H9 (cell line): Measurements from ENCODE around the gene PIK3R5. TPM values are rescaled to one million over a fixed set of nuclear protein-coding genes. Genes with fewer than 3 reads are reported as not detected.

ENCODE experiments used
- DNase-seq: peaks from one replicate; pipeline ENCODE4 v3.0.0-alpha.2; 2017
- H2AFZ ChIP-seq: one replicate; pipeline ENCODE4 v1.6.1; 2013; ENCODE audit warnings: mild to moderate bottlenecking, low read length, control low read depth, moderate library complexity
- H2AK5ac ChIP-seq: 2 replicates; pipeline ENCODE4 v1.6.1; 2013; ENCODE audit warnings: low read length, control low read depth, mixed read lengths; ENCODE audit not compliant: insufficient read length
- H2BK120ac ChIP-seq: one replicate; pipeline ENCODE4 v1.6.1; 2013; ENCODE audit warnings: low read depth, mild to moderate bottlenecking, low read length, control low read depth, inconsistent platforms; ENCODE audit not compliant: poor library complexity, severe bottlenecking
- H2BK12ac ChIP-seq: 2 replicates; pipeline ENCODE4 v1.6.1; 2013; ENCODE audit warnings: low read length, control low read depth, mixed read lengths, low read depth; ENCODE audit not compliant: insufficient read length
- H2BK15ac ChIP-seq: 2 replicates; pipeline ENCODE4 v1.6.1; 2013; ENCODE audit warnings: low read depth, low read length, control low read depth
- H2BK20ac ChIP-seq: one replicate; pipeline ENCODE4 v1.6.1; 2013; ENCODE audit warnings: low read depth, mild to moderate bottlenecking, low read length, control low read depth, inconsistent platforms; ENCODE audit not compliant: poor library complexity, severe bottlenecking
- H2BK5ac ChIP-seq: 2 replicates; pipeline ENCODE4 v1.6.1; 2013; ENCODE audit warnings: low read length, control low read depth, mixed read lengths; ENCODE audit not compliant: insufficient read length
- H3K14ac ChIP-seq: 2 replicates; pipeline ENCODE4 v1.6.1; 2013; ENCODE audit warnings: low read length, control low read depth; ENCODE audit not compliant: insufficient read depth
- H3K18ac ChIP-seq: 2 replicates; pipeline ENCODE4 v1.6.1; 2013; ENCODE audit warnings: low read depth, mild to moderate bottlenecking, mixed read lengths, low read length, control low read depth; ENCODE audit not compliant: insufficient read length
- H3K23ac ChIP-seq: 2 replicates; pipeline ENCODE4 v1.6.1; 2013; ENCODE audit warnings: low read length, control low read depth, mixed read lengths, low read depth; ENCODE audit not compliant: insufficient read length
- H3K23me2 ChIP-seq: 2 replicates; pipeline ENCODE4 v1.6.1; 2013; ENCODE audit warnings: low read depth, mild to moderate bottlenecking, mixed read lengths, low read length, control low read depth; ENCODE audit not compliant: insufficient read length, poor library complexity, severe bottlenecking
- H3K27ac ChIP-seq: 2 replicates; pipeline ENCODE4 v1.5.1; 2013; ENCODE audit warnings: low read length, control low read depth, mixed read lengths, low read depth; ENCODE audit not compliant: insufficient read length
- H3K27me3 ChIP-seq: 2 replicates; pipeline ENCODE4 v1.6.1; 2013; ENCODE audit warnings: low read length, control low read depth, inconsistent platforms; ENCODE audit not compliant: insufficient read depth
- H3K4ac ChIP-seq: 2 replicates; pipeline ENCODE4 v1.6.1; 2013; ENCODE audit warnings: low read depth, mild to moderate bottlenecking, control low read depth, inconsistent platforms, low read length, moderate library complexity
- H3K4me1 ChIP-seq: 2 replicates; pipeline ENCODE4 v1.6.1; 2013; ENCODE audit warnings: low read length, control low read depth, inconsistent platforms; ENCODE audit not compliant: insufficient read depth
- H3K4me2 ChIP-seq: 2 replicates; pipeline ENCODE4 v1.6.1; 2013; ENCODE audit warnings: low read length, control low read depth, mixed read lengths; ENCODE audit not compliant: insufficient read length, insufficient read depth
- H3K56ac ChIP-seq: 2 replicates; pipeline ENCODE4 v1.6.1; 2013; ENCODE audit warnings: low read depth, mild to moderate bottlenecking, mixed read lengths, low read length, control low read depth; ENCODE audit not compliant: insufficient read length
- H3K79me1 ChIP-seq: 2 replicates; pipeline ENCODE4 v1.6.1; 2013; ENCODE audit warnings: low read depth, mild to moderate bottlenecking, moderate library complexity, low read length, control low read depth, inconsistent platforms; ENCODE audit not compliant: insufficient read depth, poor library complexity, severe bottlenecking
- H3K79me2 ChIP-seq: 2 replicates; pipeline ENCODE4 v1.6.1; 2013; ENCODE audit warnings: low read length, control low read depth, inconsistent platforms; ENCODE audit not compliant: insufficient read depth
- H3K9ac ChIP-seq: 2 replicates; pipeline ENCODE4 v1.6.1; 2013; ENCODE audit warnings: low read length, control low read depth, mixed read lengths; ENCODE audit not compliant: insufficient read length; ENCODE audit errors: extremely low read depth
- H3K9me3 ChIP-seq: one replicate; pipeline ENCODE4 v1.6.1; 2013; ENCODE audit warnings: low read depth, low read length, inconsistent platforms; ENCODE audit not compliant: control insufficient read depth
- H3T11ph ChIP-seq: one replicate; pipeline ENCODE4 v1.6.1; 2013; ENCODE audit warnings: mild to moderate bottlenecking, low read length, control low read depth, inconsistent platforms
- H4K20me1 ChIP-seq: one replicate; pipeline ENCODE4 v1.6.1; 2013; ENCODE audit not compliant: control insufficient read depth, insufficient read length, insufficient read depth
- H4K5ac ChIP-seq: 2 replicates; pipeline ENCODE4 v1.6.1; 2013; ENCODE audit warnings: low read depth, mild to moderate bottlenecking, mixed read lengths, low read length, control low read depth; ENCODE audit not compliant: insufficient read length
- H4K8ac ChIP-seq: replicated peaks from 2 replicates; pipeline ENCODE4 v1.6.1; 2013; ENCODE audit warnings: low read length, control low read depth, mixed read lengths, low read depth; ENCODE audit not compliant: insufficient read length
- H4K91ac ChIP-seq: 2 replicates; pipeline ENCODE4 v1.6.1; 2013; ENCODE audit warnings: low read depth, mild to moderate bottlenecking, moderate library complexity, mixed read lengths, low read length, control low read depth; ENCODE audit not compliant: insufficient read length
- H3K27ac Mint-ChIP-seq, 3 experiments: 2 replicates in 2 of 3; 3 replicates in 1 of 3; pipeline ENCODE4 v1.8.0; 2020 to 2021; ENCODE audit warnings: mixed read lengths in 3 of 3, mild to moderate bottlenecking in 1 of 3, moderate library complexity in 1 of 3
- H3K27me3 Mint-ChIP-seq: 2 replicates; pipeline ENCODE4 v1.8.0; 2021; ENCODE audit warnings: low read depth, mild to moderate bottlenecking, moderate library complexity, mixed read lengths
- H3K36me3 Mint-ChIP-seq, 3 experiments: 2 replicates in 2 of 3; 3 replicates in 1 of 3; pipeline ENCODE4 v1.8.0; 2020 to 2021; ENCODE audit warnings: low read depth in 3 of 3, mixed read lengths in 3 of 3; ENCODE audit not compliant: insufficient read depth in 1 of 3
- H3K4me1 Mint-ChIP-seq, 2 experiments: 2 replicates each; pipeline ENCODE4 v1.8.0; 2020; ENCODE audit warnings: mixed read lengths in 2 of 2
- H3K4me3 Mint-ChIP-seq, 2 experiments: 2 replicates in 1 of 2; 3 replicates in 1 of 2; pipeline ENCODE4 v1.8.0; 2020 to 2021; ENCODE audit warnings: mild to moderate bottlenecking in 2 of 2, mixed read lengths in 2 of 2, moderate library complexity in 1 of 2
- H3K9me3 Mint-ChIP-seq, 2 experiments: 2 replicates in 1 of 2; 3 replicates in 1 of 2; pipeline ENCODE4 v1.8.0; 2020; ENCODE audit warnings: mild to moderate bottlenecking in 2 of 2, mixed read lengths in 2 of 2, moderate library complexity in 1 of 2
- WGBS: extraction: QIAGEN DNeasy Blood & Tissue Kit; methylation state at CpG from one replicate; pipeline ENCODE4 v1.1.7; 2013; ENCODE audit warnings: missing lambda C conversion rate, low lambda C conversion rate, mixed read lengths; ENCODE audit not compliant: insufficient read length; ENCODE audit errors: extremely low coverage; 5-methylcytosine and 5-hydroxymethylcytosine counted together
- total RNA-seq: library from RNA; stranded (reverse); gene quantifications from 2 replicates; pipeline ENCODE4 v1.2.1, GENCODE V29; 2021
- TF ChIP-seq, protein P1 (sequence below): fragments of 200-600 bp; sonication (generic); conservative IDR thresholded peaks from 3 replicates; pipeline ENCODE4 v1.8.0; 2021; ENCODE audit warnings: antibody characterized with exemption, mild to moderate bottlenecking

Gene PIK3R5
- total RNA-seq, 1 experiment from 2014 or later = 1.4 TPM

- Histone ChIP-seq H3K4me1 (0 out of 2 replicates have a peak, but pooled peaks cover 3% of the 10 kb centered on the region), H2BK120ac (no peak overlapping the region), H3K9ac (no peak overlapping the region), H3K27me3 (no peaks in the 10 kb centered on the region), H3K79me2 (no peaks in the 10 kb centered on the region), H3T11ph (no peak overlapping the region), H4K91ac (no peak overlapping the region), H4K20me1 (no peaks in the 10 kb centered on the region), H3K27ac (no peak overlapping the region), H3K4ac (no peak overlapping the region), H3K79me1 (no peaks in the 10 kb centered on the region), H2AK5ac (no peak overlapping the region), H3K23me2 (peaks cover 4% of the 10 kb centered on the region), H3K9me3 (no peaks in the 10 kb centered on the region), H3K56ac (no peak overlapping the region), H2BK5ac (no peak overlapping the region), H3K18ac (no peak overlapping the region), H4K8ac (no peak overlapping the region), H2BK12ac (no peak overlapping the region), H2BK15ac (no peak overlapping the region), H2BK20ac (no peak overlapping the region), H3K23ac (no peak overlapping the region), H4K5ac (no peak overlapping the region), H3K14ac (no peak overlapping the region), H3K4me2 (no peak overlapping the region), H2AFZ (no peak overlapping the region)
- peaks cover 38 to 46% of the 10 kb centered on the region in 2 experiments for H3K4me1 Mint-ChIP-seq
- H3K27ac Mint-ChIP-seq = no peak overlapping the region
- no peaks in the 10 kb centered on the region for H3K9me3 Mint-ChIP-seq
- TF ChIP-seq, protein P1, sequence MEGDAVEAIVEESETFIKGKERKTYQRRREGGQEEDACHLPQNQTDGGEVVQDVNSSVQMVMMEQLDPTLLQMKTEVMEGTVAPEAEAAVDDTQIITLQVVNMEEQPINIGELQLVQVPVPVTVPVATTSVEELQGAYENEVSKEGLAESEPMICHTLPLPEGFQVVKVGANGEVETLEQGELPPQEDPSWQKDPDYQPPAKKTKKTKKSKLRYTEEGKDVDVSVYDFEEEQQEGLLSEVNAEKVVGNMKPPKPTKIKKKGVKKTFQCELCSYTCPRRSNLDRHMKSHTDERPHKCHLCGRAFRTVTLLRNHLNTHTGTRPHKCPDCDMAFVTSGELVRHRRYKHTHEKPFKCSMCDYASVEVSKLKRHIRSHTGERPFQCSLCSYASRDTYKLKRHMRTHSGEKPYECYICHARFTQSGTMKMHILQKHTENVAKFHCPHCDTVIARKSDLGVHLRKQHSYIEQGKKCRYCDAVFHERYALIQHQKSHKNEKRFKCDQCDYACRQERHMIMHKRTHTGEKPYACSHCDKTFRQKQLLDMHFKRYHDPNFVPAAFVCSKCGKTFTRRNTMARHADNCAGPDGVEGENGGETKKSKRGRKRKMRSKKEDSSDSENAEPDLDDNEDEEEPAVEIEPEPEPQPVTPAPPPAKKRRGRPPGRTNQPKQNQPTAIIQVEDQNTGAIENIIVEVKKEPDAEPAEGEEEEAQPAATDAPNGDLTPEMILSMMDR = no peak
- no peak overlapping the region for H3K4me3 Mint-ChIP-seq
- H3K36me3 Mint-ChIP-seq = no peaks in the 10 kb centered on the region
- DNase-seq = no peak
- peaks cover 7% of the 10 kb centered on the region for H3K27me3 Mint-ChIP-seq
- no CpG with 5 or more reads among the region's 3 CpGs for WGBS
Measured at GRCh38 chr17:8896087-8896486, 69.4 kb downstream of the PIK3R5 start.
